Activated T-cell treated with anti-CD3 and anti-CD28 coated beads for 4 hours (primary cell): ENCODE data around the gene ATG10.
"Not testable (repeated sequence)": the region's sequence is repeated elsewhere in the genome, so short reads cannot be mapped to it uniquely, and the experiment has no call there.

Source experiments
- DNase-seq: peaks from one replicate; pipeline ENCODE4 v3.0.0-alpha.2; 2020

The ATG10 gene

DNA sequence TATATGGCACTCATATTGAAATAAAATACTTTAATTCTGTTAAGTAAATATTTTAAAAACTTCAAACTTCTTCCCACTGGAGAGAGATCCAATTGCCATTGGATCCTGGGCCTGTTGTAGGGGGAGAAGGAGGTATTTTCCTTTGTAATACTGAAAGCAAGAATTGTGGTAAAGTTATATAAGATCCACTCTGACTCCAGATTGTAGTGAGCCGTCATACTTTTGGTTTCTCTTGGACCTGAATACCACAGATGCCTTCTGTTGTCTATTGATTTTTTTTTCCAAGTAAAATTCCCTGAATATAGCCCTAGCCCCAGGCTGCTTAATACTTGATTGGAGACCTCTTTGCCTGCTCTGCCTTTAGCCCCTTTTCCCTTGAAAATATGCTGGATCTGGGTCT is 86.9 kb downstream of the ATG10 start:
- DNase-seq: no peak

DNA sequence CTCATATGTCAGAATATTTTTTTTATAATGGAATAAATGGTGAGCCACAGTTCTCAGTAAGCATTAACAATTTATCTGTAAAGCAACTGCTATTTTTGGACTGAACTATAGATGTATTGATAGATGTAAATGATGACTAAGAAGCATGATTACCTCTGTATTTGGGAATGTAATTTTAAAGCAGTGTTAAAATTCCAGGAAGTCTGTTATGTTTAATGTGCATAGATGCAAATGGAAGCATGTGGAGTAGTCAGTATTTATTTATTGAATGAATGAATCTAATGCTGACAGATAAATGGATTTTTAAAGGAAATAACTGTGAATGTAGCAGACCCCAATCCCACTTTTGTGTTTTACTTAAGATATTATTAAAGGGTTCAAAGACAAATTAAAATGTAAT is 95.0 kb downstream of the ATG10 start:
- DNase-seq: no peak

DNA sequence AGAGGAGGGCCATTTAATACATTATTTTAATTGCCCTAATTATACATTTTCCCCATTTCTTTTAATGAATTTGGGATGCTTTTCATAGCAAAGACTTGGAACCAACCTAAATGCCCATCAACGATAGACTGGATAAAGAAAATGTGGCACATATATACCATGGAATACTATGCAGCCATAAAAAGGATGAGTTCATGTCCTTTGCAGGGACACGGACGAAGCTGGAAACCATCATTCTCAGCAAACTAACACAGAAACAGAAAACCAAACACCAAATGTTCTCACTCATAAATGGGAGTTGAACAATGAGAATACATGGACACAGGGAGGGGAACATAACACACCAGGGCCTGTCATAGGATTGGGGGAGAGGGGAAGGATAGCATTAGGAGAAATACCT is 96.2 kb downstream of the ATG10 start:
- not testable (repeated sequence) for DNase-seq

DNA sequence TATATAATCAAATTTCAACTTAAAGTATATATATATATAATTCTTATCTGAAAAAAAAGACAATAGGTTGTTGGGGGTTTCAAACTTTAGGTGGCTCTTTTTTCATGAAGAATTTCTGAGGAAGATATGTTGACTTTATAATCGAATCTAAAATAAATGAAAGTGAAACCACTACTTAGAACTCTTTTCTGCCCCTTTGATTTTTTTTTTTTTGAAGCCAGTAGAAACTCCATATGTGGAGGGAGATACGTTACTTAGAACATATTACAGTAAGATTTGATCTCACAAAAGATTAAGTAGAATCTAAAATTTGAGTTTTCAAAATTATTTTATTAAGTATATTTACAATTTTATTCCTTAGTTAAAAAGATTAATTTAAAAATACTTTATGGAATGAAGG is 96.9 kb downstream of the ATG10 start:
- DNase-seq: no peak

DNA sequence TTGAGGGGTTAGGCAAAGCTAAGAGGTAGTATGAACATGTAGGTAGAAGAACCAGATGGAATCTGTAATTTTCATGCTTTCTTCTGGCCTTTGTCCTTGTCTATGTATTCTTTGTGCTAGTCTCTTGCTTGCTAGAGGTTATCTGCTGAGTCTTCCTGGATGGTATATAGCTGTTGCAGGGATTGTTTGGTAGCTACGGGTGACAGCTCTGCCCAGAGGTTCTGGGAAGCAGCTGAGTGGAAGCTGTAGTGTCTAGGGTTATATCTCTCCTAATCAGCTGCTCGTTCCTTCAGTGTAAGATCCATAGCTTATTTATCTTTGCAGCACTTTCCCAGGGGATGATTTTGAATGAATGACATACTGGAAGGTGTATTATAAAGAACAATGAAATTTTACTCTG is 100.3 kb downstream of the ATG10 start:
- DNase-seq: no peak

DNA sequence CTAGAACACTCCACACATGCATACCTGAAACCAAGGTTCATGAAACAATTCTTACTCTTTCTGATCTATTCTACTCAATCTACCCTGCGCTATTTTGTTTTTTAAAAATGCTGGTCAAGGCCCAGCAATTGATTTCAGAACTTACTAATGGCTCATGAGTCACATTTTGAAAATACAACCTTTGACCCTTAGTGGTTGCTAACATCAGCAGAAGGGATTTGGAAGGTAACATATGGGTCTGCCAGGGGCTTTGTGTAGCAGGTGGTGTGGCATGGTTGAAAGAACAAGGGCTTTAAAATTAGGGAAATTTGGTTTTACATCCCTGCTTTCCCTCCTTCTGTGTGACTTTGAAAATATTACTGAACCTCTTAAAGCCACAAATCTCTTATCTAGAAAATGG is 101.4 kb downstream of the ATG10 start:
- DNase-seq: no peak

DNA sequence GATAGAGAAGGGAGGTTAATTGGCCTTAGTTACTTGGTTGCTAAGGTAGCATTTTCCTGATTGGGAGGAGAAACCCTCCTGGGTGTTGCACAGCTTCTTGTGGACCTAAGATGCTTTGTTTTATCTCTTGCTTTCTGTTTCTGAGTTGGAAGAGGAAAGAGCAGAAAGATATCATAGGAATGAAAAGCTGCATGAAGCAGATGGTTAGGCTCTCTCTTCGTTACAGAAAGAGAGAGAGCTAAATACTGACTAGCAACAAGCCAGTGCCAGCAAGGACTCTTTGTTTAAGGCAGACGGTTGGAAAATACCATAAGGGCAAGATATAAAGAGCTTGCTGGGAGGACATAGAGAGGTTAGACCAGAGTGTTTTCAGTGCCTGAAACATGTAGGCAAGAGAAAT is 103.1 kb downstream of the ATG10 start:
- DNase-seq: no peak

DNA sequence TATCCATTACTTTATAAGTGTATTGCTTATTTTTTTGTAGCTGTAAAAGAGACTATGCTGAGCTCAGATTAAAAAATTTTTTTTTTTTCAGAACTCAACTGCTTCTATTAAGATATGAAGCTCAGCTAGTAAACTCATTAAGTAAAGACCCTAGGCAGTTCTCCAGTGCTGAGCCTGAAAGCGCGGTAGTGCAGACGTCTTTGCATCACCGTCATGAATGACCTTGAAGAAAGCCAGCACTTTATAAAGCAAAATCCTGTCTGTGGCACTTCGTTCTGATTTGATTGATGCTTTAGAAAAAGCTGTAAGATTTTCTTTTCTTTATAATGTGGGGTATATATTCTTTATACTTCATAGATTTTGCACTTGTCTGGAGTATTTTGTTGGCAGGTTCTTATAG is 105.7 kb downstream of the ATG10 start:
- DNase-seq: no peak

DNA sequence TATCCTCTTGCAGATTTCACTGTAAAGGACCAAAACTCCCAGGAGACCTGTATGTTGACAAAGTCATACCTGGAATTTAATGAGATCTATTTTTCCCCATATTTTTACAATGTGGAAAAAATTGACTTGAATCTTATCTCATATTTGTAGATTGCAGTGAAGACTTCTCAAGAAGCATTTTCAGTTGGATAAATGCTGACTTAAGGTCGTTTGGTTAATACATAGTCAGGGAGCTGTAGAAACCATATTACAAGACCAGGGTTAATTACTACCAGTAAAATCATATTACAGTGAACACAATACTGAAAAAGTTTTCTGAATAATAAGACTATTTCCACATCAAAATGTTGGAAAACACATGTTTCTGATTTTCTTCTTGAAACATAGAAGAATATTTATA is 119.8 kb downstream of the ATG10 start:
- no peak for DNase-seq

DNA sequence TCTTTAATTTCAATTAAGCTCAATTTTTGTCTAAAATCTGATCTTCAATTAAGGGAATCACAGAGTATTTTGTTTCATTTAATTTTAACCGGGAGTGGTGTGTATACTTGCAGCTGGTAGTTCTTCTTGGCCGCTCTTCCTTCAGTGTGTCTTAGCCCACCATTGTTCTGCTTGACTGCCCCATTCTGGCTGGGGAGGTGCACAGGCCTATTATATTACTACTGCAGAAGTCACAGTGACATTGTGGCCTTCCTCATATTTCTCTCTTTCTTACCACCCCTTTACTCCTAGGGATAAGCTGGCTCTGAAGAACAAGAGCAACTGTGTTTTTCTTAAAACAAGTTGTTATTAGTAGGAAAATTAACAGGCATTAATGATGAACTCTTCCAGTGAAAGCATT is 123.7 kb downstream of the ATG10 start:
- no peak for DNase-seq

DNA sequence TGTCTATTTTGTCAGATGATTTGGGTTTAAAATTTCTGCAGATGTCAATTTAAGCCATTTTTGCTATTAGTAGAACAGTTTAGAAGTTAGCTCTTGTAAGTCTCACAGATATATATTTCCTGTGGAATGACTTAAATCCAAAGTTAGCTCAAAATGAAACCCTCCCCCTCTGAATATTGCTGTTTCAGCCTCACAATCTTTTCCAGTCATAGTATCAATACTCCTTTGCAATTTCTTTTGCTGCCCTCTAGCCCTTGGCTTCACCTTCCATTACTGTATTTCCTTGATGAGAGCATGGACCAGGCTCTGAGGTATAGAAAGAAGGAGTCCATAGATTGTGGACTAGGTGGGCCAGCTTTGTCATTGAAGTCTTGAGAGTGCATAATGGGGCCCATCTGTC is 124.4 kb downstream of the ATG10 start:
- no peak for DNase-seq

DNA sequence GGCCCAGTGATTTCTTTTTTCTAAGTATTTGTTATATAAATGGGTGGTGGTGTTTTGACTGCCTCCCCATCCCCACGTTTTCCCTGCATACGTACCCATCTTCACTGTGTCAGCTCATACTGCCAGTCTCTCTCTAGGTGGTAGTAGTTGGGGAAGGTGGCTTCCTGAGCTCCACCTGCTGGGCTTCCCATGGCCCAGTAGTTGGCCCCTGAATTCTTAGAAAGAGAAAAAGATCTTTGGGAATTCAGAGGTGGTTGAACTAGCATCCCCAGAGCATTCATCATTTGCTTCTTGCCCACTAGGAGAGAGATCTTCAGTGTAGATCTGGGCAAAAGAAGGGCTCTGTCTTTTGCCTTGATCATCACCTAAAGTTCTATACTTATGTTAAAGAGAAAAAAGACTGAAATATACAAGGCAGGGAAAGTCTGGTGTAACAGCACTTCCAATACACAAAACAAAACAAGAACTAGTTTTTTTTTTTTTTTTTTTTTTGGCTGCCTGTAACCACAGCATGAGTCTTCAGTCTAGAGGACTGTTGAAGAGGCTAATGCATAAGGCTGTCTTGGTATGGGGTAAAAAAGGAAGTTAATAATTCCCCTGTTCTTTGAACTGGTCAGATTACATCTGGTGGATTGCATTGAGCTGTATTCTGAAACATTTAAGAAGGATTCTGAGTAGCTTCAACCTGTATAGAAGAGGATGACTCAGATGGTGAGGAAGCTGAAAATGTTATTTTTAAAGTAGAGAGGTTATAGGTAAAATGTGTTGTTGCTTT is 128.7 kb downstream of the ATG10 start:
- no peak for DNase-seq

DNA sequence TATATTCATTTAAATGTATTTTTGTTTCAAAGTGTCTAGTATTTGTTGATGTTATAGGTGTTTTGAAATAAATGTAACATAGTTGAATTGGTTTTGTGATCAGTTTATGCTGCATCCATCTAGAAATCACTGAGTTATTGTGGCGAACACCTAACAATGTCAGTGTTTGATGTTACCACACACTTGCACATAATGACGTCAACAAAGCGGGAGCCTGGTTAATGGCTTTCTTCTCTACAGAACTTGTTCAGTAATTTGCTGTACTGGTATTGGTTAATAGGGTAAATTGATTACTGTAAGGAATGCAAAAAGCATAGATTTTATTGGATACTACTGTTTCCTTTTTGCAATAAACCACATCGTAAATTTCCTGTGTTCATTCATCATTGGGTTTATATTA is 133.0 kb downstream of the ATG10 start:
- DNase-seq: no peak

DNA sequence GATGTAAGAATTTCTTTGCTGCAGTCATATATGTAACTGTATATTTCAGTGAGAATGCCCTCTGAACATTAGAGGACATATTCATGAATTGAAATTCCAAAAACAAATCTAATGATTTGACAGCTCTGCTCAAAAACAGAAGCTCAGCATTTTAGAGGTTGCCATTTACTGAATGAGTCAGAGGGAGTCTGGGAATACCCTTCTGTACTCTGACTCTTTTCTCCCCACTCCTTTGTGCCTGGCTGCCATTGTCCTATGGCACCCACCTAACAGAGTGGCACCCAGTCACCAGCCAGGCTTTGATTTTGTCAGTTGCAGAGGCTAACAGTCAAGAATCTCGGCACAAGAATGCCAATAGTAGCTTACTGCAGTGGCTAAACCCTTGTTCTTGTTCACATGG is 133.6 kb downstream of the ATG10 start:
- DNase-seq: no peak

DNA sequence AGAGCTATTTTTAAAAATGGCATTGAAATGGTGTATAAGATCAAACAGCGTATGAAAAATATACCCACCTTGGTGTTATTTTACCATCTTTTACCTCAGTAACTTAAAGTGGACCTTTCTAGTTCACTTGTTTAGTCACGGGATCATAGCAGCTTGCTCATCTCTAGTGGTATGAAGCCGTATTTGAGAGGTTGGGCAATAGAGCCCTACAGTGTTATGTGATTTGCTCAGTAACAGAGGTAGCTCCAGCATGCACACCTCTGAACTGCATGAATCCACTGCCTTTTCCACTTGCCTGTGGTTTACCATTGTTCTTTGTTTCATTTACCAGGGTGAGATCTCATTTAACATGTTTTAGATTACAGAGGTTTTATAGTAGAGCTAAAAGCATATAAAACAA is 134.4 kb downstream of the ATG10 start:
- no peak for DNase-seq

DNA sequence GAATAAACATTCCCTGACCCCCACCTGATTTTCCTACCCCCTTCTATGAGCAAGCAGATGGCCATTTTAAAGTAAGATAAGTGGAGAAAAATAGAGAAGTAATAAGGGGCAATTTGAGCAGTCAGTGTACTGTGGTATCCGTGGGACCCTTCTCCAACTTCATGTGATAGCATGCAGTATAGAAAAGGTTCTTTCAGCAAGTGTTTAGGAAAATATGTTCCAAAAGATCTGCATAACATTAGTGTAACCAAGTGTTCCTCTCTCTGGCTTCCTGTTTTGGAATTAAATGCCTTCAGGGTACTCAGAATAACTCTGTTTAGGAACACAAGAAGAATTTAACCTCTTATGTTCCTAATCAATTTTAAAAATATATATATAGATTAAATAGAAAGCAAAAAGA is 134.9 kb downstream of the ATG10 start:
- no peak for DNase-seq

DNA sequence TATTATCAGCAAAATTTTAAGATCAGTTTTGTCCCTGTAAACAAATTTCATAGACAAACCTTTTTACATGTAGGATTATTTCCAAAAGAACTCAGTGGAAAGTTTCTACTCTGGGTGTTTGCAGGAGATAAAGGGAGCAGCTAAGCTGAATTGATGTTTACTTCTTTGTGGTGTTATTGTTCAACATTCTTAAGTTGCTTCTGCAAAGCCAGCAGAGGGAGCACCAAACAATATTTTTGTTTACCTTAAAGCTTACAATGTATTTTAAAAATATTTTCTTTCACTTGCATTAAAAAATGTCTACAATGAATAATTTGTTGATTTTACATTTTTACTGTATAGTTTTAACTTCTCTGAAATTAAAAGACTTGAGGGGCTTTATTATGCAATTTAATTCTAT is 135.4 kb downstream of the ATG10 start:
- DNase-seq: no peak

DNA sequence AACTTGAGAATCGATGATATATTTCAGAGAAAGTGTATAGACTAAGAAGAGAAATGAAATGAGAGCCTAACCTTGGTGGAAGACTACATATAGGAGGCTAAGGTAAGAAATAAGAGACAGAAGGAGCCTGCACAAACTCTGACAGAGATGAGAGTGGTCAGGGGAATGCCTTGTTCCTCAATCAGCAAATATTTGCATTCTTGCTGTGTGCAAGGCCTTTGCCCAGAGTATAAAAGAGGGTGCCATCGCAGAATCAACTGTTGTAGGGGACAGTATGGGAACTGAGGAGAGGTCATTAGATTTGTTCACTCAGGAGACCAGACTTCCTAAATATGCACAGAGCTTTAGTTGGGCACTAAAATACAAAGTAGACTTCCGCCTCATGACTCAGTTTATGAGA is 137.2 kb downstream of the ATG10 start:
- DNase-seq: no peak

DNA sequence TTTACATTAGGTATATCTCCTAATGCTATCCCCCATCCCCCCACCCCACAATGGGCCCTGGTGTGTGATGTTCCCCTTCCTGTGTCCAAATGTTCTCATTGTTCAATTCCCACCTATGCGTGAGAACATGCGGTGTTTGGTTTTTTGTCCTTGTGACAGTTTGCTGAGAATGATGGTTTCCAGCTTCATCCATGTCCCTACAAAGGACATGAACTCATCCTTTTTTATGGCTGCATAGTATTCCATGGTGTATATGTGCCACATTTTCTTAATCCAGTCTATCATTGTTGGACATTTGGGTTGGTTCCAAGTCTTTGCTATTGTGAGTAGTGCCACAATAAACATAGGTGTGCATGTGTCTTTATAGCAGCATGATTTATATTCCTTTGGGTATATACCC is 138.1 kb downstream of the ATG10 start:
- DNase-seq: not testable (repeated sequence)

DNA sequence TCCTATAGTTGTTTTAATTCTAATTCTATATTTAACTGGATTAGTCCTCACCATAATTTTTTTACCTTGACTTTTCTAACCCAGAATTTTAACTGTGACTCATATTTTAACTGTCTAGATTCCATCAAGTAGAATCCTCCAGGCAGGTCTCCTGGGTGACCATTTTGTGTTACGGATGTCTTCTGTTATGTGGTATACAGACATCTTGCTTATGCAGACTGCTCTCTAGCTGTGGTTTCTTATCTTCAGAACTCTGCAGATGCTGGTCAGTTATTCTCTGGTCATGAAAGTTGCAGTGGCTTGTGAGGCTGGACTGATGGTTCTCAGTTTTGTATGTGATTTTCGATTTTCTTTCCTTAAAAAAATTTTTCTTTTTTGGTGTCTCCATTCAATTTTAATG is 139.4 kb downstream of the ATG10 start:
- no peak for DNase-seq

DNA sequence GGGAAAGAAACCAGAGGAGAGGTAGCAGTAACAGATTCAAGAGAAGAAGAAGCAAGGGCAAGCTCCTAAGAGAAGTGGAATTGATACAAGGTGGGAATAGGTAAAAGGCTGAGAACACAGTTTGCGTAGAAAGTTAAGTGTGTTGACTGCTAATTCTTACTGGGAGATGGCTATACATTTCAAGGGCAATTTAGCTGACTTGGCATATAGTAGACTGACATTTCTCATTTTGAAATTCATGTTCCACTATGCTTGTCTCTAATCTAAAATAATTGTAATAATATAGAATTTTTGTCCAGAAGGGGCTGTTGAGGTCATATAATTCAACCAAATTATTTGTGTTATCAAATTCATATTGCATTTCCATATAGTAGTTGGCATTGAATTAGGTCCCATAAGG is 144.0 kb downstream of the ATG10 start:
- no peak for DNase-seq

DNA sequence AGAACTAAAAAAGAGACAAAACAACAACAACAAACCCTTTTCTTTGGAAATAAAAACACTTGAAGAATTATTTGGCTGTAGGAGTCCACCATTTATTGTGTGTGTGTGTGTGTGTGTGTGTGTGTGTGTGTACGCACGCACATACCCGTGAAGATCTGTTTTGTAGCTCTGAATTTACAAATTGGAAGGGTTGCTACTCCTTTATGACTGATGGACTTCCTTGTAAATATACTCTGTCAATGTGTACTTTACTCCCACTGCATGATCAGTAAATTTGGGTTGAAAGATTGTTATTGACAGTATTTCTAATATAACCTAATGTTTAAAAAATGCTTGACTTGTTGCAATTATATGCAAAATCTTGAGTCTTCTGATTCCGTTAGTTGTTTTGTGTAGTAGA is 148.1 kb downstream of the ATG10 start:
- no peak for DNase-seq

DNA sequence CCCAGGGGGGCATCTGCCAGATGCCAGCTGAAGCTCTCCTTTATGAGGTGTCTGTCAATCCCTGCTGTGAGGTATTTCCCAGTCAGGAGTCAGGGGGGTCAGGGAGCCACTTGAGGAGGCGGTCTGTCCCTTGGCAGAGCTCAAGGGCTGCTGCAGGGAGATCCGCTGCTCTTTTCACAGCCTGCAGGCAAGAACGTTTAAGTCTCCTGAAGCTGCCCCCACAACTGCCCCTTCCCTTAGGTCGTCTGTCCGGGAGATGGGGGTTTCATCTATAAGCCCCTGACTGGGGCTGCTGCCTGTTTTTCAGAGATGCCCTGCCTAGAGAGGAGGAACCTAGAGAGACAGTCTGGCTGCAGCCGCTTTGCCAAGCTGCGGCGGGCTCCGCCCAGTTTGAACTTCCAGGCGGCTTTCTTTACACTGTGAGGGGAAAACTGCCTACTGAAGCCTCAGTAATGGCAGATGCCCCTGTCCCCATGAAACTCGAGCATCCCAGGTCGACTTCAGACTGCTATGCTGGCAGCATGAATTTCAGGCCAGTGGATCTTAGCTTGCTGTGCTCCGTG is 158.0 kb downstream of the ATG10 start:
- no peak for DNase-seq

DNA sequence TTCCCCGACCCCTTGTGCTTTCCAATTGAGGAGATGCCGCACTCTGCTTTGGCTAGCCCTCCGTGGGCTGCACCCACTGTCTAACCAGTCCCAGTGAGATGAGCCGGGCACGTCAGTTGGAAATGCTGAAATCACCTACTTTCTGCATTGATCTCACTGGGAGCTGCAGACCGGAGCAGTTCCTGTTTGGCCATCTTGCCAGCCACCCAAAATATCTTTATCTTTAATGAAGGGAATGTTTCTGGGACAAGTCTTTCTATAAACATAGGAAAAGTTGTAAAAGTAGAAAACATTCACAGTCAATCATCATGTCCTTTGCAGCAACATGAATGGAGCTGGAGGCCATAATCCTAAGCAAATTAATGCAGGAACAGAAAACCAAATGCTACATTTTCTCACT is 158.8 kb downstream of the ATG10 start:
- no peak for DNase-seq

DNA sequence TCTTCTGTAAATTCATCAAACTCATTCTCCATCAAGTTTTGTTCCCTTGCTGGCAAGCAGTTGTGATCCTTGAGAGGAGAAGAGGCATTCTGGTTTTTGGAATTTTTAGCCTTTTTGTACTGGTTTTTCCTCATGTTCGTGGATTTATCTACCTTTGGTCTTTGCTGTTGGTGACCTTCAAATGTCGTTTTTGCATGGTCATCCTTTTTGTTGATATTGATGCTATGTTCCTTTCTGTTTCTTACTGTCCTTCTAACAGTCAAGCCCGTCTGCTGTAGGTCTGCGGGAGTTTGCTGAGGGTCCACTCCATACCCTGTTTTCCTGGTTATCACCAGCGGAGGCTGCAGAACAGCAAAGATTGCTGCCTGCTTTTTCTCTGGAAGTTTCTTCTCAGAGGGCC is 165.4 kb downstream of the ATG10 start:
- DNase-seq: no peak
